GM08714 (cell line): Measurements from ENCODE around the gene PCDHGA3.
A peak's percentile ranks its signal among the peaks of the same experiment; 100 is the strongest.
"Not testable (repeated sequence)": the region's sequence is repeated elsewhere in the genome, so short reads cannot be mapped to it uniquely, and the experiment has no call there.

Source experiments
- H3K4me3 ChIP-seq: fragments of 200-500 bp; sonication (Bioruptor generic); 2 replicates; pipeline ENCODE4 v1.5.1; 2014; ENCODE audit warnings: mild to moderate bottlenecking, low read length, inconsistent platforms
- ZNF274 ChIP-seq: IDR thresholded peaks from 2 replicates; pipeline ENCODE4 v1.6.1; 2012; ENCODE audit warnings: mild to moderate bottlenecking, low read depth, low read length

PCDHGA3 gene

DNA sequence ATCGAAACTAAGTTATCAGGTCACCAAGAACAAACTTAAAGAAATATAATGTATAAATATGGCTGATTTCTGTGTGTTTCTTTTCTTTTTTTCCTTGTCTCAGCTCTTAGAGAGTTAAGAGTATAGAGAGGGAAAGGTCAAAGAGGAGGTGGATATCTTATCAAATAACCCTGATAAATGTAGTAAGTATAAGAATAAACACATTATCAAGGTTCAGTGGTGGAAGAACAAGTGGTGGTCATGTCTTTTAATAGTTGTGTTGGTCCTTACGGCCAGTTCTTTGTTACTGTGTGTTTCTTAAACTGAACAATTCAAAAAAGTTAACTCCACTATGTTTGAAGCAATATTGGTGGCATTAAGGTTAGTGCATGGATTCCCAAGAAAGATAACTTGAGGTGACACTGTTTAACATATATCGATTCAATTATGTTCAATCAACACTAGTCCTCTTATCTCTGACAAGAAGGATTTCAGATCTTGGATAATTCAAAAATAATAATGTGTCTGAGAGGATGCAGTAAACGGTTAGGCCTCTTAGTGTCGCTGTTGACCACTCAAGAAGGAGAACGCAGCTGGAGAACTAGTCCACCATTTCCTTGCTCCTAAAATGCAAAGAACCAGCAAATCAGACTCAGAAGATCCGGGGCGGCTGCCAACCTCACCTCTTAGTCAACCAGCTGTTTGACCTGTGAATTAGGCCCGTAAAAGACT lies at the start of gene PCDHGA3:
PCDHGA3 (plus strand) TSS at position 588 of the 711 bp plus-strand sequence. CDS start 205 bp downstream, outside the sequence.
- peak within 1 kb of the TSS; percentile 64 for H3K4me3 ChIP-seq

DNA sequence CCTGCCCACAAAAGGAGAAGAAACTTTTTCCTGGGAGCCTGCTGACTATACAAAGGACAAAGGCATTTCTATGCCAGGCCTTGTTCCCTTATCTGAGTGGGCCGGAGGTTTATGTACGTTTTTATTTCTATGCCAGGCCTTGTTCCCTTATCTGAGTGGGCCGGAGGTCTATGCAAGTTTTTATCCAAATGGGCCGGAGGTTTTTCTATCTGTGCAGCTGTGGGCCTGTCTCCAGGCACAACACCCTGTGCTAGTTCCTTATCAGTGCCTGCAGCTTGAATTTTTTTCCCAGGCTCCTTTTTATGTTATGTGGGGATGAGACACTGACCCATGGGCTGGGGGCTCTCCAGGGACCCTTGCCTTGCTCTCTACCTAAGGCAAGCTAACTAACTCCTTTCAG lies 45.3 kb upstream of the PCDHGA3 start:
- TF ChIP-seq ZNF274 = no peak
- H3K4me3 ChIP-seq = no peak overlapping the region

More for the DNA sequence above, at the start of gene PCDHGA3:
- TF ChIP-seq ZNF274 = no peak

DNA sequence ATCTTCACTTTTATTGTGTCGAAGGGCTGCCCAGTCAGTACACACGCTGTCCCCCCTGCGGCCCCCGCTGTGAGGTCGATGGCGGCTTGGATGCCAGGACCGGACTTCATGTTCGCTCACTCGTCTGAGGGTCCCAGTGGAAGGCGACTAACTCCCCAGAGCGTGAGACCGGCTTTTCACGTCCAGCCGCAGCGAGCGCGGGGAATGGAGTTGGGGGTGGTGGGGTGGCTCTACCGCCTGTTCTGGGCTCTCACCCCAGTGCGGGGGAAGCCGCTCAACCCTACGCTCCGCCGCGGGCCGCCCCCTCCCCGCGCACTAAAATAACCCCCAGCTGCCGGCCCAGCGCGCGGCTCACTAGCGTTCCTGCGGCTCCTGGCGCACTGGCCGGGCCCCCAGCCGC lies 39.9 kb upstream of the PCDHGA3 start, which contains the start of gene SLC25A2:
SLC25A2 (minus strand) TSS at position 294 of the 400 bp plus-strand sequence; CDS start at position 110, 184 bp downstream.
- H3K4me3 ChIP-seq = no peak within 1 kb of the TSS
- TF ChIP-seq ZNF274 = no peak

DNA sequence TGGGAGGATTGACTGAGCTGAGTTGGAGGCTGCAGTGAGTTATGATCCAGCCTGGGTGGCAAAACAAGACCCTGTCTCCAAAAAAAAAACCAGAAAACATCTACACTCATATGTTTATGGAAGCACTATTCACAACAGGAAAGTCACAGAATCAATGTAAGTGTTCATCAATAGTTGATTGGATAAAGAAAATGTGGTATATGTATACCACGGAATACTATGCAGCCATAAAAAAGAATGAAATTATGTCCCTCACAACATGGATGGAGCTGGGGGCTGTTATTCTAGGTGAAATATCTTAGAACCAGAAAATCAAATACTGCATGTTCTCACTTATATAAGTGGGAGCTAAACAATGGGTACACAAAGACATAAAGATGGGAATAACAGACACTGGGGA lies 37.0 kb upstream of the PCDHGA3 start:
- TF ChIP-seq ZNF274 = no peak
- no peak overlapping the region for H3K4me3 ChIP-seq

DNA sequence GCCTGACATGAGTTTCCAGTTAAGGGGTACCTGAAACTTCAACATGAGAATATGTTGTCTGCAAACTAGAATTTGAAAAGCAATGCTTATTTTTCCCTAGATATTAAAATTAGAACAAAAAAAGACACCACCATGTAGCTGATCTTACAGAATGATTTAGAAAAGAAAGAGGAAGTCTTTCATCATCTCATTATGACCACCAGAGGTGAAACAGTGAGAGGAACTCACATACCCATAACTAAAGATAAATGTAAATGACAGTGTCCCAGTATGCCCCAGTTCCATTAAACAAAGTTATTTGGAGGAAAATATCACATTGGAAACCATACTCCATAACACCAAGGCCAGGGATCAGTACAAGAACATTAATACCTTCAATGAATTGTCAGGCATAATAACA lies 29.9 kb upstream of the PCDHGA3 start:
- no peak overlapping the region for H3K4me3 ChIP-seq
- no peak for TF ChIP-seq ZNF274

DNA sequence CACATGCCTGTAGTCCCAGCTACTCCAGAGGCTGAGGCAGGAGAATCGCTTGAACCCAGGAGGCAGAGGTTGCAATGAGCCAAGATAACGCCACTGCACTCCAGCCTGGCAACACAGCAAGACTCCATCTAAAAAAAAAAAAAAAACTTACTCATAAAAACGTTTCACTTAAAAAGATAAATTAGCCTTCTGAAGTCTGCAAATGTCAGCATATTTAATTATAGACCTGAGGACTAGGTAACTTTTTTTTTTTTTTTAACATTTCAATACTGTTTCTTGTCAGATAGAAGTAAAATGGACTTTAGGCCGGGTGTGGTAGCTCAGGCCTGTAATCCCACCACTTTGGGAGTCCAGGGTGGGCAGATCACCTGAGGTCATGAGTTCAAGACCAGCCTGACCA lies 26.7 kb upstream of the PCDHGA3 start:
- not testable (repeated sequence) for H3K4me3 ChIP-seq

DNA sequence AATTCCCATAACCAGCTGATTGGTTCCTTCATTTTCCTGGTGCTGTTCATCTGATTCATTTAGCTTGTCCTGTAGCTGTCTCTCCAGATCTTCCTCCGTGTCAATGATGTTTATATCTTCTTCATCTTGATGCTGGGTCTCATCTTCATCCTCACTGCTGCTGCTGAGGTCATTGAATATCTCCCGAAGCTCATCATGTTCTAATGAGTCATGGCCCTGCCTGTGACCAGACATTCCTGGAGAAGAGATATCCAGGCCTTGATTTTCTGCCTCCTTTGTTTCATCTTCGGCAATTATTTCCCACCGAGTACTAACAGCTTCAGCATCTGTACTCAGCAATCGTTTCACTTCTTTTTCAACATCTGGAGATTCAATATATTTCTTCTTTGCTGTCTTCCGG lies 24.4 kb upstream of the PCDHGA3 start:
- no peak for TF ChIP-seq ZNF274
- H3K4me3 ChIP-seq = no peak overlapping the region; the same call in 1 of the 2 replicates

DNA sequence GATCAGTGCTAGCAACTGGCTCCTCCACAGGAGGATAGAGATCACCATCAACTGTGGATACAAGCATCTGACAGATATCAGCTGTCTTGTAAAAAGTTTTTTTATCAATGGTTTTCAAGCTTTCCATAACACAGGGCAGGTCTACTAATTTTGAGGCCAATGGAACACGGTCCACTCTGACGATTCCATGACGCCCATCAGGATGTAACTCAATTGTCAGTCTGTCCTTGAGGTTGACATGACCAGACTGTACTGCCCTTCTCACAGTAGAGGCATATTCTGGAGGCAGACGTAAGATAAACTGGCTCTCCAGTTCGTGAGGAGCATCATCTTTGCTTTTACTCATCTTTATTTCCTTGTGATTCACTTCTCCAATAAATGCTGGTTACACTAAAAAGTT lies 23.9 kb upstream of the PCDHGA3 start:
- TF ChIP-seq ZNF274 = no peak
- H3K4me3 ChIP-seq = peak overlapping the region; percentile 67

DNA sequence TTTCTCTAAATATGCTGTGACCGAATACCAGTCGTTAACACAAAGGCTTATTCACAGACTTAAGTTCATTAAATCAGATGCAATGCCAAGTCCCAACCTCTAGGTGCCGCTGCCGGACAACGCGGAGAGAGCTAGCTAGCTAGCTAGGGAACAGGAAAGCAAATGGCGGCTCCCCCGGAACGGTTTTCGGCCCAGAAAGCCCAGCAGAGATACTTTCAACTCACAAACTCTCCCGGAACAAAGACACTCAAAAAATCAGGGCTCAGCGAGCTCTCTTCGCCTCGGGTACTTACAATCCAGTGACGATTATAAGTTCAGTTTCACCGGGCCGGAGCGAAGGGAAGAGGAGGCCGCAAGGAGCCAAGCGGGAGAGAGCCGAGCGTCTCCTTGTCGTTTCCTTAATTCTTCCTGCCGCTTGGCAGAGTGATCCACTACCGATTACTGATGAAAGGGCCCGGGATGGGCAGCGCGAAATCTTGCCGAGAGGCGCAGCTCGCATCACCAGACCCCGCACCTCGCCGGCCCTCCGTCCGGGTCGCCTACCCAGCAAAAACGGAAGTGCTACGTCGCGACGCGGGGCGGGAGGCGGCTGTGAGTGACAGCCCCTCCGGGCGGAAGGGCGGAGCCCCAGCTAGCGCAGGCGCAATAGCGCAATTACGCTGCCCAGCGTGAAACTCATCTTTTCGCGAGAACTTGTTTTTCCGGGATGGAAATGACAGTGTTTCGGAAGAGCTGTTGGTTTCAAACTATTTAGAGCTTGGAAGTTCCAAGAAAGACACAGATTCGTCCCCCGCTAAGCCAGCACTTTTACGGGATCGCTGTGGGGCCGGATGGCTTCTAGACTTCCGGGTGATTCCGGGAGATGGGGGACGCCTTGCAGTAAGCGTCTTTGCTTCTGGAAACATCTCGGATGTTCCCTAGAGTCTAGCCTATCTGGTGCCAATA lies 23.1 kb upstream of the PCDHGA3 start, which contains the start of gene TAF7:
TAF7 (minus strand) TSS at position 560 of the 945 bp plus-strand sequence. CDS start 740 bp downstream, outside the sequence.
- no peak for TF ChIP-seq ZNF274
- peak within 1 kb of the TSS; percentile 67 for H3K4me3 ChIP-seq

DNA sequence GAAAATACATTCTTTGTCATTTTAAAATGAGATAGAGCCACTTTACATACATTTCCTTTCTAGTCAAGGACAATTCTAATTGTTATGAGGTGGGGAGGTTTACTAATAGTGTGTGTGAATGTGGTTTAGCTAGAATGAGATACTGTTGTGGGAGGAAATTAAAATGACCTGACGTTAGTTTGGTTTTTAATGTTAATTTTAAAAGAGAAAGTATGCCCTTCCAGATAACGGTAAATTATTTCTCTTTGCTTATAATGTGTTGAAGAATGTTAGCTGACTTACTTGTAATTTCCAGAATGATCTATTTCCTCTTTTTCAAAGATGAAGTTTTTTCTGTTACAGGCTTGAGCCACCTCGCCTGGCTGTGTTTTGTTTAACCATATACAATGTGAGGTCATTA lies 21.4 kb upstream of the PCDHGA3 start:
- no peak for TF ChIP-seq ZNF274

DNA sequence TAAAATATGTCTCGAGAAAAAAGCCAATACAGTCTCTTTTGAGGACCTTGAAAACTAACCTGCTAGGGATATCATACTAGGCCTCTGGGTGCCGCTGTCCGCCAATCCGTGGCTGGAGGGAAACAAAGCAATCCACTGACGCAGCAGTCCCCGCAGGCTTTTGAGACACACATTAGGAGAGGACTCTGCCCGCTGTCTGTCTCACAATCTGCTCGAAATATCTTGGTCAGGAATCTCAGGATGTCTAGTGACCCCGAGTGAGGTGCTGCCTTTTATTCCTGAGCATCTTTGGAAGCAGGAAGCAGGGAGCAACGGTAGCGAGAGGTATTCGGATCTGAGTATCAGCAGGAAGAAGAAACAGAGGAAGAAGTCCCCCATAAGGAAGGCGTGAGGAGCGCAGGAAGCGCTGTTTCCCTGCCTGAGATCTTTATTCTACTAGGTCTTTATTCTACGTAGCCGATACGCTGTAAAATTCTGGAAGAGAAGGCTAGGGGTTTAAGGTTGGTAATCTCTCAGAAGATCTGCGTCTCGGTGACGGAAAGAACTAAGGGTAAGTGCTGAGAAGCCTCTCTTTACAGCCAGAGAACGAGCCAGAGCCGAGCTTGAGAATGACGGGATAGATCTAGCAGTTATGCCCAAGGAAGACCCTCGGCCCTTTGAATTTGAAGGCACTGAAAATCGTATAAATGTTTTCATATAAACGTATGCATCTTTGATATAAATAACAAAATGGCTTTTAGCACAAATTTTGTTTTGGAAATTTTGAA lies 17.4 kb upstream of the PCDHGA3 start:
- H3K4me3 ChIP-seq = peak overlapping the region; percentile 39; the same call in 1 of the 2 replicates

More for the DNA sequence above, 21.4 kb upstream of the PCDHGA3 start:
- no peak overlapping the region for H3K4me3 ChIP-seq

DNA sequence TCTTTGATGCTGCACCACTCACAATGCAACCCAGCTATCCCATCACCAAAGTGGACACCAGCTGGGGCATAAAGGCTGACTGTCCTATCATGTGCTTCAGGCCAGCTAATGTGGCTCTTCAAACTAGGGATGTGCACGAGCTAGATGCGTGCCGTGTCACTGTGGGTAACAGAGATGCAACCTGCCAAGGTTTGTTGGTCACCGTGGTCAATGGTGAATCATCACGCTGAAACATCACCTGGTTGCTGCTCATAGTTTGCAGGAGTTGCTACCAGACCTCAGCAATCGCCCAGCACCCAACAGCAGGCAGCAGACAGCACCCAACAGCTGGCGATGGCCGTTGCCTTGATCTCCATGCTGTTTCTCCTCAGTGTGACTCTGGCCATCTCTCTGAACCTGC lies 15.4 kb upstream of the PCDHGA3 start:
- no peak for TF ChIP-seq ZNF274
- H3K4me3 ChIP-seq = no peak overlapping the region

More for the DNA sequence above, 17.4 kb upstream of the PCDHGA3 start:
- no peak for TF ChIP-seq ZNF274

DNA sequence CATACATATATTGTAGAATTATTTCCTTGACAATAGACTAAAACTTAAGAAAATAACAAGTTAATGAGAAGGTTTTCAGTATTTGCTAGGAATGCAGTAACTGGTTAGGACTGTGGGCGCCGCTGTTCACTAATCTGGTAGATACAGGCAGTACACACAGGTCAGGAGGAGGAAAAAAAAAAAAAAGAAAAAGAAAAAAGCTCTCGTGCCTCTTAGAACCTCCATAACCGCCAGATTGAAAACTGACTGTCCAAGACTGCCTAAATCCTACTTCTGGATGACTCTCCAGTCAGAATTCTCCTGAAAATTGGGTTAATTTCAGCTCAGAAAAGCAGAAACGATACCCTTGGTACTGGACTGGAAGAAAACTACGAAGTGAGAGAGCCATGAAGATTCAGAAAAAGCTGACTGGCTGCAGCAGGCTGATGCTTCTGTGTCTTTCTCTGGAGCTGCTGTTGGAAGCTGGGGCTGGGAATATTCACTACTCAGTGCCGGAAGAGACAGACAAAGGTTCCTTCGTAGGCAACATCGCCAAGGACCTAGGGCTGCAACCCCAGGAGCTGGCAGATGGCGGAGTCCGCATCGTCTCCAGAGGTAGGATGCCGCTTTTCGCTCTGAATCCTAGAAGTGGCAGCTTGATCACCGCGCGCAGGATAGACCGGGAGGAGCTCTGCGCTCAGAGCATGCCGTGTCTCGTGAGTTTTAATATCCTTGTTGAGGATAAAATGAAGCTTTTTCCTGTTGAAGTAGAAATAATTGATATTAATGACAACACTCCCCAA lies 13.1 kb upstream of the PCDHGA3 start, which contains the start of gene PCDHGA1:
PCDHGA1 (plus strand) TSS at position 216 of the 782 bp plus-strand sequence.
- no peak for TF ChIP-seq ZNF274
- no peak within 1 kb of the TSS for H3K4me3 ChIP-seq

DNA sequence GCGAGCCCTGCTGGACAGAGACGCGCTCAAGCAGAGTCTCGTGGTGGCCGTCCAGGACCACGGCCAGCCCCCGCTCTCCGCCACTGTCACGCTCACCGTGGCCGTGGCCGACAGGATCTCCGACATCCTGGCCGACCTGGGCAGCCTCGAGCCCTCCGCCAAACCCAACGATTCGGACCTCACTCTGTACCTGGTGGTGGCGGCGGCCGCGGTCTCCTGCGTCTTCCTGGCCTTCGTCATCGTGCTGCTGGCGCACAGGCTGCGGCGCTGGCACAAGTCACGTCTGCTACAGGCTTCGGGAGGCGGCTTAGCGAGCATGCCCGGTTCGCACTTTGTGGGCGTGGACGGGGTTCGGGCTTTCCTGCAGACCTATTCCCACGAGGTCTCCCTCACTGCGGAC lies 11.1 kb upstream of the PCDHGA3 start:
- H3K4me3 ChIP-seq = not testable (repeated sequence)
